PC-3 (cell line): ENCODE data around the gene FAM171A1. TPM values are rescaled to one million over a fixed set of nuclear protein-coding genes. Genes with fewer than 3 reads are reported as not detected.

Experiments used
- ATAC-seq: fragments of 200-7000 bp; cut with Tn5 transposase; 2 replicates; pipeline ENCODE4 v1.9.1; 2020; ENCODE audit warnings: mild to moderate bottlenecking, moderate library complexity
- BruUV-seq: library from RNA; stranded (reverse); fragments of 400-500 nt; replicated peaks from 2 replicates; lab custom pipeline; 2021; lab: Mats Ljungman, UMichigan
- CTCF ChIA-PET: fragments of 300-600 bp; sonication (Branson Sonifier 250); formaldehyde crosslinking; loops from one replicate; lab custom pipeline; 2022; ENCODE audit warnings: antibody characterized with exemption; lab: Charles Lee
- POLR2A ChIA-PET: fragments of 300-600 bp; sonication (Branson Sonifier 250); formaldehyde crosslinking; loops from one replicate; lab custom pipeline; 2022; ENCODE audit warnings: antibody characterized with exemption; ENCODE audit not compliant: unreplicated experiment; lab: Charles Lee
- DNase-seq: peaks from one replicate; pipeline ENCODE4 v3.0.0-alpha.2; 2015
- H2AFZ ChIP-seq: fragments of 300-600 bp; sonication (generic); 2 replicates; pipeline ENCODE4 v1.6.0; 2016; ENCODE audit warnings: antibody characterized with exemption, low read length
- H3F3A ChIP-seq: fragments of 300-600 bp; sonication (generic); one replicate; pipeline ENCODE4 v1.6.0; 2017; ENCODE audit warnings: antibody characterized with exemption, low read length, control low read depth, mild to moderate bottlenecking; ENCODE audit not compliant: unreplicated experiment
- H3K27ac ChIP-seq: fragments of 300-600 bp; sonication (generic); 2 replicates; pipeline ENCODE4 v1.5.1; 2016; ENCODE audit warnings: mild to moderate bottlenecking, low read length
- H3K27me3 ChIP-seq: fragments of 300-600 bp; sonication (generic); 2 replicates; pipeline ENCODE4 v1.6.1; 2016; ENCODE audit warnings: low read length, mixed read lengths
- H3K36me3 ChIP-seq: fragments of 300-600 bp; sonication (generic); 2 replicates; pipeline ENCODE4 v1.6.1; 2016; ENCODE audit warnings: low read depth, mixed run types, low read length, mixed read lengths
- H3K4me1 ChIP-seq: fragments of 300-600 bp; sonication (generic); 2 replicates; pipeline ENCODE4 v1.5.1; 2016; ENCODE audit warnings: low read length; ENCODE audit not compliant: insufficient read depth
- H3K4me2 ChIP-seq: fragments of 300-600 bp; sonication (generic); 2 replicates; pipeline ENCODE4 v1.6.0; 2016; ENCODE audit warnings: low read length
- H3K4me3 ChIP-seq: fragments of 300-600 bp; sonication (generic); 2 replicates; pipeline ENCODE4 v1.5.1; 2016; ENCODE audit warnings: mild to moderate bottlenecking, low read length, mixed read lengths
- H3K79me2 ChIP-seq: fragments of 300-600 bp; sonication (generic); 2 replicates; pipeline ENCODE4 v1.6.1; 2017; ENCODE audit warnings: low read length, mixed read lengths
- H3K9ac ChIP-seq: fragments of 300-600 bp; sonication (generic); 2 replicates; pipeline ENCODE4 v1.6.0; 2016; ENCODE audit warnings: mild to moderate bottlenecking, low read length
- H3K9me2 ChIP-seq: fragments of 300-600 bp; sonication (generic); replicated peaks from 2 replicates; pipeline ENCODE4 v1.6.1; 2016; ENCODE audit warnings: mixed run types, low read length, mixed read lengths
- H3K9me3 ChIP-seq: fragments of 300-600 bp; sonication (generic); 2 replicates; pipeline ENCODE4 v1.6.1; 2016; ENCODE audit warnings: low read length, mixed read lengths
- H4K20me1 ChIP-seq: fragments of 300-600 bp; sonication (generic); 2 replicates; pipeline ENCODE4 v1.6.1; 2016; ENCODE audit warnings: low read length, mixed read lengths
- EZH2 ChIP-seq: fragments of 300-600 bp; sonication (generic); IDR thresholded peaks from one replicate; pipeline ENCODE4 v1.6.1; 2017; ENCODE audit warnings: antibody characterized with exemption, mild to moderate bottlenecking, low read length; ENCODE audit not compliant: unreplicated experiment
- EZH2phosphoT487 ChIP-seq: fragments of 300-600 bp; sonication (generic); IDR thresholded peaks from 2 replicates; pipeline ENCODE4 v1.6.1; 2018; ENCODE audit warnings: mild to moderate bottlenecking, antibody characterized with exemption, low read length, borderline replicate concordance
- intact Hi-C: fragments of 100-400 bp; cut with micrococcal nuclease; formaldehyde crosslinking; loops from 2 replicates; pipeline ENCODE4 v1.9.0; 2023
- total RNA-seq: library from RNA; depleted of rRNA; stranded (reverse); fragments of >200 nt; gene quantifications from 2 replicates; pipeline ENCODE4 v1.2.3, GENCODE V29; 2014
- TF ChIP-seq, protein P1 (sequence below): fragments of 300-600 bp; sonication (generic); conservative IDR thresholded peaks from 2 replicates; pipeline ENCODE4 v1.5.1; 2017; ENCODE audit warnings: antibody characterized with exemption, low read depth, mild to moderate bottlenecking, low read length

FAM171A1 gene
- total RNA-seq, 1 experiment from 2014 or later = 10.4 TPM

DNA sequence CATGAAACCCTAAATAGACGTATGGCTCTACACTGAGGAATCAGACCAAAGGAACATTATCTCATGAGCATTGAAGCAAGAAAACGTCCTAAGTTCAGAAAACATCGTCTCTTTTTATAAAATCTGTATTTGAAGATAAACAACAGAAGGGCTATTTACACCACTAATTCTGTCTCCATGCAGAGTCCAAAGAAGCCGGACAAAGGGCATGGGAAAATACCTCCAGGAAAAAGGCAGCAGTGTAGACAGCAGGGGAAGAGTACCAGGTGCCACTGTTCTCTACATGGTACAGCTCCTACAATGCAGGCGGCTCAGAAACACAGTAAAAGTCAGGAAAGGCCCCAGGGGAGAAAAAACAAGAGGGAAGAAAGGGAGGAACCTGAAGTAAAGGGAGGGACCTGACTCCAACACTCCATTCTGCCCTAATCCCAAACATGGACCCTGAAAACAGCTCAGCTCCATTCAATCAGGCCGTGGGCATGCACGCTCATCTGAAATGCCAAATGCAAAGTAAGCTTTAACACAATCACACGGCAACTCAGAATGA, 17.5 kb downstream of the FAM171A1 start:
- intact Hi-C loops = no loop called here
- Histone ChIP-seq H3K9me2 (no peaks in the 10 kb centered on the region), H4K20me1 (no peaks in the 10 kb centered on the region), H3K27ac (no peak overlapping the region), H2AFZ (no peak overlapping the region), H3F3A (no peaks in the 10 kb centered on the region), H3K4me2 (no peak overlapping the region), H3K36me3 (no peaks in the 10 kb centered on the region), H3K9me3 (no peaks in the 10 kb centered on the region), H3K79me2 (no peaks in the 10 kb centered on the region), H3K4me3 (no peak overlapping the region), H3K4me1 (peaks cover 9% of the 10 kb centered on the region), H3K9ac (no peak overlapping the region), H3K27me3 (no peaks in the 10 kb centered on the region)
- DNase-seq = no peak
- POLR2A ChIA-PET = no interaction called here
- no TSS peak for BruUV-seq
- CTCF ChIA-PET = no interaction called here
- TF ChIP-seq EZH2 (no peak), EZH2phosphoT487 (no peak)
- TF ChIP-seq, protein P1, sequence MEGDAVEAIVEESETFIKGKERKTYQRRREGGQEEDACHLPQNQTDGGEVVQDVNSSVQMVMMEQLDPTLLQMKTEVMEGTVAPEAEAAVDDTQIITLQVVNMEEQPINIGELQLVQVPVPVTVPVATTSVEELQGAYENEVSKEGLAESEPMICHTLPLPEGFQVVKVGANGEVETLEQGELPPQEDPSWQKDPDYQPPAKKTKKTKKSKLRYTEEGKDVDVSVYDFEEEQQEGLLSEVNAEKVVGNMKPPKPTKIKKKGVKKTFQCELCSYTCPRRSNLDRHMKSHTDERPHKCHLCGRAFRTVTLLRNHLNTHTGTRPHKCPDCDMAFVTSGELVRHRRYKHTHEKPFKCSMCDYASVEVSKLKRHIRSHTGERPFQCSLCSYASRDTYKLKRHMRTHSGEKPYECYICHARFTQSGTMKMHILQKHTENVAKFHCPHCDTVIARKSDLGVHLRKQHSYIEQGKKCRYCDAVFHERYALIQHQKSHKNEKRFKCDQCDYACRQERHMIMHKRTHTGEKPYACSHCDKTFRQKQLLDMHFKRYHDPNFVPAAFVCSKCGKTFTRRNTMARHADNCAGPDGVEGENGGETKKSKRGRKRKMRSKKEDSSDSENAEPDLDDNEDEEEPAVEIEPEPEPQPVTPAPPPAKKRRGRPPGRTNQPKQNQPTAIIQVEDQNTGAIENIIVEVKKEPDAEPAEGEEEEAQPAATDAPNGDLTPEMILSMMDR = no peak
- no peak for ATAC-seq

DNA sequence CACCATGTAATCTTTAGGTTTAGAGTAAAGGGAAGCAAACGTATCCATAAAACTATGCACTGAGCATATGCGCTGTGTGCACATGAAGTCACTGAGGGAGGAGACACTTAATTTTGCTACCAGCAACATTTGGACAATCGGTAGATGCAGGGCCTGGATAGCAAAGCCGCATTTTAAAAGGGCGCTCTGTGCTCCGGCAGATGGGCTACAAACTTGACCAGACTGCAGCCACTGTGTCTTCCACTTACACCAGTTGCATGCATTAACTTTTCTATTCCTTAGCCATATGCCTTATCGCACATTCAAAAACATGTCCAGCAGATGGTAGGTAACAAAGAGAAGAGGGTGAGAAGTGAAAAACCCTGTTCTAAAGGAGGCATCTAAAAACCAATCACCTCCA, 18.3 kb downstream of the FAM171A1 start:
- Histone ChIP-seq H3K9ac (no peak overlapping the region), H3K27ac (no peak overlapping the region), H3K4me2 (no peak overlapping the region), H3K27me3 (no peaks in the 10 kb centered on the region), H4K20me1 (no peaks in the 10 kb centered on the region), H3K4me3 (no peak overlapping the region), H3K79me2 (no peaks in the 10 kb centered on the region), H2AFZ (no peak overlapping the region), H3K36me3 (no peaks in the 10 kb centered on the region), H3K4me1 (peaks cover 10% of the 10 kb centered on the region), H3K9me2 (no peaks in the 10 kb centered on the region), H3K9me3 (no peaks in the 10 kb centered on the region), H3F3A (no peaks in the 10 kb centered on the region)
- BruUV-seq = no TSS peak
- ATAC-seq = no peak
- TF ChIP-seq EZH2phosphoT487 = no peak
- TF ChIP-seq EZH2 = no peak
- TF ChIP-seq, protein P1 = no peak
- DNase-seq = no peak
- intact Hi-C loops = no loop called here
- POLR2A ChIA-PET = no interaction called here
- CTCF ChIA-PET = no interaction called here

DNA sequence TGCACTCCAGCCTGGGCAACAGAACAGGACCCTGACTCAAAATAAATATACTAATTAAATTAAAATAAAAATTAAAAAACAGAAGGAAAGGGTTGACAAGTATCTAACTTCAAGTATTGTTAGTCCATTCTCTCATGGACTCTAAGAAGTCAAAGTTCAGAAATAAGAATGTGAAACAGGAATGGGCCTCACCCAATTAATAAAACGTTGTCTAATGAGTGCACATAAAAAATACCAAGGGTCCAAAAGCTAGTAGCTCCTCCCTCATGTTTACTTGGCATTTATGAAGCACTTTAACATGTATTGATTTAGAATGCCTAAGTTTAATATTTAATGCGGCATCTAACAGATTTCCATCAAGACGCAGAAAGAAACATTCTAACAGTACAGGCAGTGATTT, 18.9 kb downstream of the FAM171A1 start:
- ChIA-PET POLR2A (no interaction called here), CTCF (no interaction called here)
- intact Hi-C loops = no loop called here
- DNase-seq = no peak
- H3K9me3 ChIP-seq = no peaks in the 10 kb centered on the region
- no peaks in the 10 kb centered on the region for H3K79me2 ChIP-seq
- no peaks in the 10 kb centered on the region for H3K27me3 ChIP-seq
- TF ChIP-seq, protein P1 = no peak
- TF ChIP-seq EZH2 (no peak), EZH2phosphoT487 (no peak)
- H3K27ac ChIP-seq = no peak overlapping the region
- H3K9me2 ChIP-seq = no peaks in the 10 kb centered on the region
- no peak overlapping the region for H2AFZ ChIP-seq
- no peak overlapping the region for H3K4me3 ChIP-seq
- no peaks in the 10 kb centered on the region for H3F3A ChIP-seq
- no peaks in the 10 kb centered on the region for H3K36me3 ChIP-seq
- no peak overlapping the region for H3K9ac ChIP-seq
- no peaks in the 10 kb centered on the region for H4K20me1 ChIP-seq
- BruUV-seq = no TSS peak
- peaks cover 10% of the 10 kb centered on the region for H3K4me1 ChIP-seq
- ATAC-seq = no peak
- no peak overlapping the region for H3K4me2 ChIP-seq
